ENCODE measurements around the gene PLCZ1. TPM values are rescaled to one million over a fixed set of nuclear protein-coding genes. Genes with fewer than 3 reads are reported as not detected.
"Not testable (repeated sequence)": the region's sequence is repeated elsewhere in the genome, so short reads cannot be mapped to it uniquely, and the experiment has no call there.

Gene PLCZ1
- total RNA-seq, 2 experiments from 2014 or later = not detected

DNA sequence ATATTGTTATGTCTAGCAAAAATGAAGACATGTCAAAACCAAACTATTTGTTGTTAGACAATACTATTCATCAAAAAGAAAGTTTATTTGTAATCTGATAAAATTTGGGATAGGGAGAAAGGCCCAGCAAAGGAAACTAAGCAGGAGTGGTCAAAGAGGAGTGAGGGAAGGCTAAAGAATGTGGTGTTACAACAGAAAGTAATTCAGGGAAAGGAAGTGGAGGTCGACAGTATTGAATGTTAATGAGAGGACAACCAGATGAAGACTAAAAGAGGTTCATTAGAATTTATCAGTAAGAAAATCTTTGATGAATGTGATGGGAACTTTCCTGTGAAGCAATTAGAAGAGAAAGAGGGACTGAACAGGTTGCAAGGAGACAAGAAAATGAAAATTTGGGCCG, 33.9 kb downstream of the PLCZ1 start:
- TF ChIP-seq, protein P1, sequence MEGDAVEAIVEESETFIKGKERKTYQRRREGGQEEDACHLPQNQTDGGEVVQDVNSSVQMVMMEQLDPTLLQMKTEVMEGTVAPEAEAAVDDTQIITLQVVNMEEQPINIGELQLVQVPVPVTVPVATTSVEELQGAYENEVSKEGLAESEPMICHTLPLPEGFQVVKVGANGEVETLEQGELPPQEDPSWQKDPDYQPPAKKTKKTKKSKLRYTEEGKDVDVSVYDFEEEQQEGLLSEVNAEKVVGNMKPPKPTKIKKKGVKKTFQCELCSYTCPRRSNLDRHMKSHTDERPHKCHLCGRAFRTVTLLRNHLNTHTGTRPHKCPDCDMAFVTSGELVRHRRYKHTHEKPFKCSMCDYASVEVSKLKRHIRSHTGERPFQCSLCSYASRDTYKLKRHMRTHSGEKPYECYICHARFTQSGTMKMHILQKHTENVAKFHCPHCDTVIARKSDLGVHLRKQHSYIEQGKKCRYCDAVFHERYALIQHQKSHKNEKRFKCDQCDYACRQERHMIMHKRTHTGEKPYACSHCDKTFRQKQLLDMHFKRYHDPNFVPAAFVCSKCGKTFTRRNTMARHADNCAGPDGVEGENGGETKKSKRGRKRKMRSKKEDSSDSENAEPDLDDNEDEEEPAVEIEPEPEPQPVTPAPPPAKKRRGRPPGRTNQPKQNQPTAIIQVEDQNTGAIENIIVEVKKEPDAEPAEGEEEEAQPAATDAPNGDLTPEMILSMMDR (IDR thresholded peaks at IDR 0.05) = no peak
- ChIA-PET POLR2A (no interaction called here), CTCF (no interaction called here)
- ATAC-seq (no peak), DNase-seq (no peak)
- H3K36me3 Mint-ChIP-seq (ENCODE audit: low read depth) = no peaks in the 10 kb centered on the region
- H3K27ac Mint-ChIP-seq = no peak overlapping the region
- intact Hi-C loops (cut with micrococcal nuclease) = no loop called here
- peaks cover 11% of the 10 kb centered on the region for H3K9me3 Mint-ChIP-seq
- H3K4me3 Mint-ChIP-seq = no peak overlapping the region
- no peaks in the 10 kb centered on the region for H3K27me3 Mint-ChIP-seq
- H3K4me1 Mint-ChIP-seq (ENCODE audit: low read depth) = no peaks in the 10 kb centered on the region

GRCh38 chr12:18703321-18703720, 34.5 kb downstream of the PLCZ1 start:
- no peaks in the 10 kb centered on the region for H3K27me3 Mint-ChIP-seq
- H3K36me3 Mint-ChIP-seq (ENCODE audit: low read depth) = no peaks in the 10 kb centered on the region
- intact Hi-C loops (cut with micrococcal nuclease) = no loop called here
- peaks cover 11% of the 10 kb centered on the region for H3K9me3 Mint-ChIP-seq
- POLR2A ChIA-PET = no interaction called here
- ATAC-seq (no peak), DNase-seq (no peak)
- CTCF ChIA-PET = no interaction called here
- H3K4me1 Mint-ChIP-seq (ENCODE audit: low read depth) = no peaks in the 10 kb centered on the region
- TF ChIP-seq, protein P1 (IDR thresholded peaks at IDR 0.05) = no peak
- no peak overlapping the region for H3K4me3 Mint-ChIP-seq
- H3K27ac Mint-ChIP-seq = no peak overlapping the region

- H3K36me3 Mint-ChIP-seq (ENCODE audit: low read depth) = no peaks in the 10 kb centered on the region
- ATAC-seq (no peak), DNase-seq (no peak)
- no peak overlapping the region for H3K27ac Mint-ChIP-seq
- ChIA-PET CTCF (no interaction called here), POLR2A (no interaction called here)
- TF ChIP-seq, protein P1 (IDR thresholded peaks at IDR 0.05) = no peak
- peaks cover 3% of the 10 kb centered on the region for H3K9me3 Mint-ChIP-seq
- intact Hi-C loops (cut with micrococcal nuclease) = no loop called here
- H3K4me3 Mint-ChIP-seq = no peak overlapping the region
- no peaks in the 10 kb centered on the region for H3K4me1 Mint-ChIP-seq (ENCODE audit: low read depth)
- no peaks in the 10 kb centered on the region for H3K27me3 Mint-ChIP-seq
These were observed 37.5 kb downstream of the PLCZ1 start for GRCh38 chr12:18700271-18700670.

- DNase-seq = no peak
- POLR2A ChIA-PET = no interaction called here
- Mint-ChIP-seq H3K4me3 (no peak overlapping the region), H3K27me3 (no peaks in the 10 kb centered on the region), H3K9me3 (no peaks in the 10 kb centered on the region), H3K4me1 (ENCODE audit: low read depth) (no peaks in the 10 kb centered on the region), H3K27ac (no peak overlapping the region), H3K36me3 (ENCODE audit: low read depth) (no peaks in the 10 kb centered on the region)
- ATAC-seq = no peak
- CTCF ChIA-PET = no interaction called here
- intact Hi-C loops (cut with micrococcal nuclease) = no loop called here
- TF ChIP-seq, protein P1 (IDR thresholded peaks at IDR 0.05) = no peak
These were observed 40.7 kb downstream of the PLCZ1 start for GRCh38 chr12:18696971-18697602.

- H3K27ac Mint-ChIP-seq; H3K4me3 Mint-ChIP-seq; H3K9me3 Mint-ChIP-seq; H3K36me3 Mint-ChIP-seq (ENCODE audit: low read depth); intact Hi-C loops (cut with micrococcal nuclease); DNase-seq; ATAC-seq; CTCF ChIA-PET; H3K4me1 Mint-ChIP-seq (ENCODE audit: low read depth); POLR2A ChIA-PET; H3K27me3 Mint-ChIP-seq: not testable (repeated sequence)
These were observed 43.8 kb downstream of the PLCZ1 start for GRCh38 chr12:18693986-18694385.

GRCh38 chr12:18690653-18691052, 47.2 kb downstream of the PLCZ1 start:
- H3K27me3 Mint-ChIP-seq = no peaks in the 10 kb centered on the region
- H3K4me3 Mint-ChIP-seq = no peak overlapping the region
- intact Hi-C loops (cut with micrococcal nuclease) = no loop called here
- ChIA-PET CTCF (no interaction called here), POLR2A (no interaction called here)
- H3K36me3 Mint-ChIP-seq (ENCODE audit: low read depth) = no peaks in the 10 kb centered on the region
- ATAC-seq = no peak
- H3K4me1 Mint-ChIP-seq (ENCODE audit: low read depth) = no peaks in the 10 kb centered on the region
- no peak for DNase-seq
- TF ChIP-seq, protein P1 (IDR thresholded peaks at IDR 0.05) = no peak
- no peaks in the 10 kb centered on the region for H3K9me3 Mint-ChIP-seq
- H3K27ac Mint-ChIP-seq = no peak overlapping the region

Data from activated CD8-positive, alpha-beta T cell treated with anti-CD3 and anti-CD28 coated beads for 36 hours (primary cell).